ENCODE results near the gene CLDN25.

CLDN25 gene

GRCh38 chr11:113814181-113814580 lies 34.6 kb downstream of the CLDN25 start:
- no peak for FAIRE-seq

DNA sequence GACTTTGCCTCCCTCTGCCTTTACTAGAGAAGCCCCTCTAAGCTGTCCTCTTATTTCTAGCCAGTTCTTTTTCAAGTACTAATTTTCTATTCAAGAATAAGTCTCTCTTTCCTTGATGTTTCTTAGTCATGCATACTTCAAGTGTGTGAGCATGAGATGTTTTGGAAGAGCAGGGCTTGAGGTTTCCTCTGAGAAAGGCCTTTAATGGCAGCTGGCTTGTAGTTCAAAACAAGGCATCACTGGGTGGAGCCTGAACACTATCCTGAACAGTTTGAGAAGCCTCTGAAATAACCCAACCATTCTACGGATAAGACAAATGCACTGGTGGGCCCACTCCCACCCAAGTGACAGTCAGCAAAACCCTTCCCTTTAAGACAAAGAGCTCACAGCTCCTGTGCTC lies 37.6 kb downstream of the CLDN25 start:
- no peak for FAIRE-seq

GRCh38 chr11:113817626-113818025 lies 38.0 kb downstream of the CLDN25 start:
- no peak for FAIRE-seq

DNA sequence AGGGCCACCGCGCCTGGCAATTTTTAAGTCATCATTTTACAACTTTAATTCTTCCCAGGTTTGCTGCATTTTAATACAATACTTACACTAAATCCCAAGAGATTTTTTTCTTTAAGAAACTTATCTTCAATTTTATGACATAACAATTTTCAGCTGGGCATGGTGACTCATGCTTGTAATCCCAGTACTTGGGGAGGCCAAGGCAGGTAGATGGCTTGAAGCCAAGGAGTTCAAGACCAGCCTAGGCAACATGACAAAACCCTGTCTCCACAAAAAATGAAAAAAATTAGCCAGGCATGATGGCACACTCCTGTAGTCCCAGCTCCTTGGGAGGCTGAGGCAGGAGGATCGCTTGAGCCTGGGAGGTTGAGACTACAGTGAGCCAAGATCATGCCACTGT lies 38.8 kb downstream of the CLDN25 start:
- FAIRE-seq, result no peak

- no peak for FAIRE-seq
These were observed 47.9 kb downstream of the CLDN25 start for GRCh38 chr11:113827477-113827876.

DNA sequence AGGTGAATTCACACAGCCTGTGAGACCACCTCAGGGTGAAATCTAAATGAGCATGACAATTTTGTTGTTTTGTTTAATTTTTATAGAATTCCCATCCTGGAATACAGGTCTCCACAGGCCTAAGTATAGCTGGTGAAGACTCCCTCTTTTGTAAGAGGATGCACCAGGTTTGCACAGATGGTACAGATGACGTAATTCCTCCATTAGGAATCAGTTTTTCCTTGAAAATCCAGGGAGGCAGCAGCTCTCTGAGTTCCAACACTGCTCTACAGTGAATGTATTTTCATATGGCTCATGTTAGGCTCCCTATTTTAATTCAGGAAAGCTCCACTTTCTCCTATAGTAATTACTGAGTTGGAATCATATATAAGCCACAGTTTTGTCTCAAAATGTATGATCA lies 48.6 kb downstream of the CLDN25 start:
- FAIRE-seq, result no peak

DNA sequence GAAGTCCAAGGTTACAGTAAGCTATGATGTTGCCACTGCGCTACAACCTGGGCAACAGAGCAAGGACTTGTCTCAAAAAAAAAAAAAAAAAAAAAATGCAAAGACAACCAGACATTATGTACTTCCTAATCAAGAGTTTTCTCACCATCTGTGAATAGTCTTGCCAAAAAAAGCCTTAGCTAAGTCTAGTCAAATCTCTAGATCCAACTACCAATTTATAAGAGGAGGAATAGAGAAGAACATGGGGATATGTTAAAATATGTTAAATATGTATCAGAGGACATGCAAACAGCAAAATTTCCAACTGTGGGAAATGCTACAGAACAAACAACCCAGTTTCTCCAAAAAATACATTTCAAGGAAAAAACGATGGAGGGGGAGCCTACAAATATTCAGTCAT lies 50.2 kb downstream of the CLDN25 start:
- no peak for FAIRE-seq

Measured in TTC549 (cell line).